ENCODE measurements around the gene SEC24A.
"Not testable (repeated sequence)": the region's sequence is repeated elsewhere in the genome, so short reads cannot be mapped to it uniquely, and the experiment has no call there.

Gene SEC24A

GRCh38 chr5:134649163-134649835 lies 714 bp downstream of the SEC24A start:
- Histone ChIP-seq H3K4me3 (ENCODE audit: extremely low read depth, insufficient read depth, low read length, poor library complexity, severe bottlenecking) (peak overlapping the region; percentile 98), H3K27ac (ENCODE audit: low read depth, low read length, severe bottlenecking) (peak overlapping the region; percentile 99), H3K36me3 (ENCODE audit: control insufficient read depth, insufficient read depth, low read length) (peaks cover 13% of the 10 kb centered on the region), H3K9me3 (ENCODE audit: control insufficient read depth, low read length) (no peaks in the 10 kb centered on the region), H3K4me1 (ENCODE audit: control insufficient read depth, insufficient read depth, low read length, poor library complexity, severe bottlenecking) (peaks cover 8% of the 10 kb centered on the region)
- 0 to 1% methylated on average over 10 to 15 of the region's 18 CpGs for WGBS, 2 experiments (ENCODE audit: insufficient coverage in 2 of 2)

DNA sequence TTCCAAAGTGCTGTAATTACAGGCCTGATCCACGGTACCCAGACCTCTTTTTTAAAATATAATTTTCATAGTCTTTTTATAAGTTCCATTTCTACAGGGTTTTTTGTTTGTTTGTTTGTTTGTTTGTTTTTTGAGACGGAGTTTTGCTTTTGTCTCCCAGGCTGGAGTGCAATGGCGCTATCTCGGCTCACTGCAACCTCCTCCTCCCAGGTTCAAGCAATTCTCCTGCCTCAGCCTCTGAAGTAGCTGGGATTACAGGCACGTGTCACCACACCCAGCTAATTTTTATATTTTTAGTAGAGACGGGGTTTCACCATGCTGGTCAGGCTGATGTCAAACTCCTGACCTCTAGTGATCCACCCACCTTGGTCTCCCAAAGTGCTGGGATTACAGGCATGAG lies 2.1 kb downstream of the SEC24A start:
- H3K36me3 ChIP-seq (ENCODE audit: control insufficient read depth, insufficient read depth, low read length) = peaks cover 21% of the 10 kb centered on the region
- not testable (repeated sequence) for H3K9me3 ChIP-seq (ENCODE audit: control insufficient read depth, low read length); H3K4me1 ChIP-seq (ENCODE audit: control insufficient read depth, insufficient read depth, low read length, poor library complexity, severe bottlenecking); H3K4me3 ChIP-seq (ENCODE audit: extremely low read depth, insufficient read depth, low read length, poor library complexity, severe bottlenecking); H3K27ac ChIP-seq (ENCODE audit: low read depth, low read length, severe bottlenecking)
- WGBS, 2 experiments (ENCODE audit: insufficient coverage in 2 of 2) = 77 to 95% methylated on average over 2 to 3 of the region's 6 CpGs

DNA sequence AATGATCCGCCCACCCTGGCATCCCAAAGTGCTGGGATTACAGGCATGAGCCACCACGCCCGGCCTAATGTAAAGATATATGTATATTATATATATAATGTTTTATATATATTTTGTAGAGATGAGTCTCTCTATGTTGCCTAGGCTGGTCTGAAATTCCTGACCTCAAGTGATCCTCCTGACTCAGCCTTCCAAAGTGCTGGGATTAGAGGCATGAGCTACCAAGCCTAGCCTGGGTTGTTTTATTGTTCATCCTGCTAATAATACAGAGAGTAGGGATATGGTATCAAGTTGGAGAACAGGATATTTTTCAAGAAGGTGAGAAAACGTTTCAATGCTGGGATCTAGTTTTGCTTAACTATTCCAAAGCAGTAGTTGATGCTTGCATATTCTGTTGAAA lies 2.9 kb downstream of the SEC24A start:
- Histone ChIP-seq H3K9me3 (ENCODE audit: control insufficient read depth, low read length) (no peaks in the 10 kb centered on the region), H3K36me3 (ENCODE audit: control insufficient read depth, insufficient read depth, low read length) (peaks cover 27% of the 10 kb centered on the region), H3K4me1 (ENCODE audit: control insufficient read depth, insufficient read depth, low read length, poor library complexity, severe bottlenecking) (peaks cover 8% of the 10 kb centered on the region), H3K27ac (ENCODE audit: low read depth, low read length, severe bottlenecking) (no peak overlapping the region), H3K4me3 (ENCODE audit: extremely low read depth, insufficient read depth, low read length, poor library complexity, severe bottlenecking) (no peak overlapping the region)
- WGBS, 2 experiments (ENCODE audit: insufficient coverage in 2 of 2) = 80 to 100% methylated on average over 1 of the region's 4 CpGs

- Histone ChIP-seq H3K4me1 (ENCODE audit: control insufficient read depth, insufficient read depth, low read length, poor library complexity, severe bottlenecking) (no peaks in the 10 kb centered on the region), H3K27ac (ENCODE audit: low read depth, low read length, severe bottlenecking) (no peak overlapping the region), H3K4me3 (ENCODE audit: extremely low read depth, insufficient read depth, low read length, poor library complexity, severe bottlenecking) (no peak overlapping the region), H3K9me3 (ENCODE audit: control insufficient read depth, low read length) (no peaks in the 10 kb centered on the region), H3K36me3 (ENCODE audit: control insufficient read depth, insufficient read depth, low read length) (peaks cover 55% of the 10 kb centered on the region)
- 83 to 97% methylated on average over 2 to 4 of the region's 8 CpGs for WGBS, 2 experiments (ENCODE audit: insufficient coverage in 2 of 2)
These were observed 8.1 kb downstream of the SEC24A start for GRCh38 chr5:134656690-134657089.

DNA sequence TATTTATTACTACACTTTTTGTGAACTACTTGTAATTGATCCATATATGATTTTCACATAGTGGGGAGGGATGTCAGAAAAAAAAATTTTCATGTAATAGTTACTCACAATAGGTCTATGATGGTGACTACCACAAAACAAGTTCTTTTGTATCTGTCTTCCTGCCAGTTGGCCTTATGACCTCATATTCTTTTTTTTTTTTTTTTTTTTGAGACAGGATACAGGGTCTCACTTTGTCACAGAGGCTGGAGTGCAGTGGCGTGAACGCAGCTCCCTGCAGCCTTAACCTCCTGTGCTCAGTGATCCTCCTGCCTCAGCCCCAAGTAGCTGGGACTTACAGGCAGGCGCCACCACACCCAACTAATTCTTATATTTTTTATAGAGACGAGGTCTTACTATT lies 10.9 kb downstream of the SEC24A start:
- Histone ChIP-seq H3K27ac (ENCODE audit: low read depth, low read length, severe bottlenecking) (no peak overlapping the region), H3K4me3 (ENCODE audit: extremely low read depth, insufficient read depth, low read length, poor library complexity, severe bottlenecking) (no peak overlapping the region), H3K4me1 (ENCODE audit: control insufficient read depth, insufficient read depth, low read length, poor library complexity, severe bottlenecking) (no peaks in the 10 kb centered on the region), H3K36me3 (ENCODE audit: control insufficient read depth, insufficient read depth, low read length) (peaks cover 65% of the 10 kb centered on the region), H3K9me3 (ENCODE audit: control insufficient read depth, low read length) (no peaks in the 10 kb centered on the region)
- WGBS, 2 experiments (ENCODE audit: insufficient coverage in 2 of 2) = 80 to 100% methylated on average over 1 to 2 of the region's 4 CpGs

- H3K36me3 ChIP-seq (ENCODE audit: control insufficient read depth, insufficient read depth, low read length) = peaks cover 65% of the 10 kb centered on the region
- H3K27ac ChIP-seq (ENCODE audit: low read depth, low read length, severe bottlenecking) = no peak overlapping the region
- WGBS, 2 experiments (ENCODE audit: insufficient coverage in 2 of 2) = 100% methylated on average over 2 to 5 of the region's 6 CpGs
- no peaks in the 10 kb centered on the region for H3K9me3 ChIP-seq (ENCODE audit: control insufficient read depth, low read length)
- H3K4me3 ChIP-seq (ENCODE audit: extremely low read depth, insufficient read depth, low read length, poor library complexity, severe bottlenecking) = no peak overlapping the region
- no peaks in the 10 kb centered on the region for H3K4me1 ChIP-seq (ENCODE audit: control insufficient read depth, insufficient read depth, low read length, poor library complexity, severe bottlenecking)
These were observed 11.3 kb downstream of the SEC24A start for GRCh38 chr5:134659922-134660321.

- Histone ChIP-seq H3K36me3 (ENCODE audit: control insufficient read depth, insufficient read depth, low read length) (peaks cover 70% of the 10 kb centered on the region), H3K4me3 (ENCODE audit: extremely low read depth, insufficient read depth, low read length, poor library complexity, severe bottlenecking) (no peak overlapping the region), H3K27ac (ENCODE audit: low read depth, low read length, severe bottlenecking) (no peak overlapping the region), H3K4me1 (ENCODE audit: control insufficient read depth, insufficient read depth, low read length, poor library complexity, severe bottlenecking) (no peaks in the 10 kb centered on the region), H3K9me3 (ENCODE audit: control insufficient read depth, low read length) (no peaks in the 10 kb centered on the region)
- WGBS, 2 experiments (ENCODE audit: insufficient coverage in 2 of 2) = 100% methylated on average over 2 to 4 of the region's 4 CpGs
These were observed 14.4 kb downstream of the SEC24A start for GRCh38 chr5:134662971-134663370.

DNA sequence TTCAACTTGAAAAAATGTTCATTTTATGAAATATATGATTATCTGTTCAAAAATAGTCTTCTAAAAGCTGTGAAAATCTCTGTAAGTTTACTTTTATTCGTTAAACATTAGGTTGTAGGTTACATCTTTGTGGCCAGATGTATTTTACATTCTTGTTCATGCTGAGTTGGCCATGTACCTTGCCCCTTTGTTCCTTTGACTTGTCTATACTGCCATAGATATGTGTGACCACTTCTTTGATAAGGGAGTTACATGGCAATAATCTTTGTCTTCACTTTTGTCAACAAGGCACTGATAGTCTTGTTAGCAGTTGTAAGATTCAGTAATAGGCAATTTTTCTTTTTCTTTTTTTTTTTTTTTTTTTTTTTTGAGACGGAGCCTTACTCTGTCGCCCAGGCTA lies 15.9 kb downstream of the SEC24A start:
- Histone ChIP-seq H3K4me1 (ENCODE audit: control insufficient read depth, insufficient read depth, low read length, poor library complexity, severe bottlenecking) (no peaks in the 10 kb centered on the region), H3K36me3 (ENCODE audit: control insufficient read depth, insufficient read depth, low read length) (peaks cover 66% of the 10 kb centered on the region), H3K4me3 (ENCODE audit: extremely low read depth, insufficient read depth, low read length, poor library complexity, severe bottlenecking) (no peak overlapping the region), H3K9me3 (ENCODE audit: control insufficient read depth, low read length) (no peaks in the 10 kb centered on the region), H3K27ac (ENCODE audit: low read depth, low read length, severe bottlenecking) (no peak overlapping the region)
- 83% methylated on average over 1 of the region's 3 CpGs; no CpG with 5 or more reads in 1 of the 2 experiments for WGBS, 2 experiments (ENCODE audit: insufficient coverage in 2 of 2)

- H3K36me3 ChIP-seq (ENCODE audit: control insufficient read depth, insufficient read depth, low read length) = peaks cover 78% of the 10 kb centered on the region
- not testable (repeated sequence) for H3K4me1 ChIP-seq (ENCODE audit: control insufficient read depth, insufficient read depth, low read length, poor library complexity, severe bottlenecking); H3K27ac ChIP-seq (ENCODE audit: low read depth, low read length, severe bottlenecking); H3K9me3 ChIP-seq (ENCODE audit: control insufficient read depth, low read length); H3K4me3 ChIP-seq (ENCODE audit: extremely low read depth, insufficient read depth, low read length, poor library complexity, severe bottlenecking)
- WGBS, 2 experiments (ENCODE audit: insufficient coverage in 2 of 2) = 80% methylated on average over 1 of the region's 4 CpGs; no CpG with 5 or more reads in 1 of the 2 experiments
These were observed 25.0 kb downstream of the SEC24A start for GRCh38 chr5:134673546-134673945.

DNA sequence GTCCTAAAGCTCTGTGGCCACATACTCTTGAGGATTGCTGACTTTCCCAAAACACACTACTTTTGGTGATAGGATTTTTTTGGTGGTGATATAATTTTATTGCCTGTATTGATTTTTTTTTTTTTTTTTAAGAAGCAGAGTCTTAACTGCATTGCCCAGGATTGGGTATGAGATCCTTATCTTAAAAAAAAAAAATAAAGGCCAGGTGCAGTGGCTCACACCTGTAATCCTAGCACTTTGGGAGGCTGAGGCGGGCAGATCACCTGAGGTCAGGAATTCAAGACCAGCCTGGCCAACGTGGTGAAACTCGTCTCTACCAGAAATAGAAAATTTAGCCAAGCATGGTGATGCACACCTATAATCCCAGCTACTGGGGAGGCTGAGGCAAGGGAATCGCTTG lies 28.8 kb downstream of the SEC24A start:
- not testable (repeated sequence) for H3K27ac ChIP-seq (ENCODE audit: low read depth, low read length, severe bottlenecking); H3K4me3 ChIP-seq (ENCODE audit: extremely low read depth, insufficient read depth, low read length, poor library complexity, severe bottlenecking); H3K4me1 ChIP-seq (ENCODE audit: control insufficient read depth, insufficient read depth, low read length, poor library complexity, severe bottlenecking); H3K9me3 ChIP-seq (ENCODE audit: control insufficient read depth, low read length)
- H3K36me3 ChIP-seq (ENCODE audit: control insufficient read depth, insufficient read depth, low read length) = peaks cover 79% of the 10 kb centered on the region
- 83 to 92% methylated on average over 1 to 3 of the region's 4 CpGs for WGBS, 2 experiments (ENCODE audit: insufficient coverage in 2 of 2)

GRCh38 chr5:134690144-134690543 lies 41.6 kb downstream of the SEC24A start:
- peaks cover 81% of the 10 kb centered on the region for H3K36me3 ChIP-seq (ENCODE audit: control insufficient read depth, insufficient read depth, low read length)
- not testable (repeated sequence) for H3K27ac ChIP-seq (ENCODE audit: low read depth, low read length, severe bottlenecking); H3K4me1 ChIP-seq (ENCODE audit: control insufficient read depth, insufficient read depth, low read length, poor library complexity, severe bottlenecking); H3K9me3 ChIP-seq (ENCODE audit: control insufficient read depth, low read length); H3K4me3 ChIP-seq (ENCODE audit: extremely low read depth, insufficient read depth, low read length, poor library complexity, severe bottlenecking)
- 100% methylated on average over 6 of the region's 8 CpGs for WGBS, 2 experiments (ENCODE audit: insufficient coverage in 2 of 2)

All from mesodermal cell (in vitro differentiated cells).